Choroid plexus epithelial cell (primary cell): ENCODE measurements around the gene GCSH.

Experiments used
- DNase-seq: peaks from one replicate; pipeline ENCODE4 v3.0.0-alpha.2; 2010; ENCODE audit warnings: low read depth
- H3K4me3 ChIP-seq: 2 replicates; pipeline ENCODE4 v1.5.1; 2011; ENCODE audit warnings: low read depth, mild to moderate bottlenecking, control low read depth, low read length, moderate library complexity
- TF ChIP-seq, protein P1 (sequence below): conservative IDR thresholded peaks from 2 replicates; pipeline ENCODE4 v1.5.1; 2011; ENCODE audit warnings: low read depth, mild to moderate bottlenecking, control low read depth, inconsistent platforms, low read length, moderate library complexity

Gene GCSH

DNA sequence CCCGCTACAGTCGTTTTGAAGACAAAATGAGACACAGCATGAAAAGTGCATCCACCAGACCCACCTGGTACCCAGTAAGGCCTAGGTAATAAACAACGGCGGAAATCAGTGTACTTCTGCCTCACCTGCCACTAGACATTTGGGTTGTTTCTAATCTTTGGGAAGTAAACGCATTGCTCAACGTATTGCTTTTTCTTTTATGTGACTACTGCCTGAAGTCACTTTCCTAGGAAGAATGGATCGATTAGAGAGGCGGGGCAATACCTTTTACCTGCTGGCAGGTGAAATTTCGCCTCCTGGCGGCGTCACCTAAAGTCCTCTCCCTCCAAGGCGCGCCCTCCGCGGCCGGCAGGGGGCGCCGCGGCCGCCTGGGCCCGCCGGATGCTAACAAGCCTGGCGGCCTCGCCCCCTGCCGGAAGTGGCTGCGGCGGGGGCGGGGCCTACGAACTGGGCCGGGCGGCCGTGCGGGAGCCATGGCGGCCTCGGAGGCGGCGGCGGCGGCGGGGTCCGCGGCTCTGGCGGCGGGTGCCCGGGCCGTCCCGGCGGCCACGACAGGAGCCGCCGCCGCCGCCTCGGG lies 60.7 kb downstream of the GCSH start, which contains the start of gene ATMIN:
Gene ATMIN, plus strand, starts transcription at position 445 of the 577 bp plus-strand sequence. Its CDS starts 29 bp downstream, at position 474.
- peak; percentile 84 for DNase-seq
- H3K4me3 ChIP-seq, result peak within 1 kb of the TSS; percentile 81
- TF ChIP-seq, protein P1, sequence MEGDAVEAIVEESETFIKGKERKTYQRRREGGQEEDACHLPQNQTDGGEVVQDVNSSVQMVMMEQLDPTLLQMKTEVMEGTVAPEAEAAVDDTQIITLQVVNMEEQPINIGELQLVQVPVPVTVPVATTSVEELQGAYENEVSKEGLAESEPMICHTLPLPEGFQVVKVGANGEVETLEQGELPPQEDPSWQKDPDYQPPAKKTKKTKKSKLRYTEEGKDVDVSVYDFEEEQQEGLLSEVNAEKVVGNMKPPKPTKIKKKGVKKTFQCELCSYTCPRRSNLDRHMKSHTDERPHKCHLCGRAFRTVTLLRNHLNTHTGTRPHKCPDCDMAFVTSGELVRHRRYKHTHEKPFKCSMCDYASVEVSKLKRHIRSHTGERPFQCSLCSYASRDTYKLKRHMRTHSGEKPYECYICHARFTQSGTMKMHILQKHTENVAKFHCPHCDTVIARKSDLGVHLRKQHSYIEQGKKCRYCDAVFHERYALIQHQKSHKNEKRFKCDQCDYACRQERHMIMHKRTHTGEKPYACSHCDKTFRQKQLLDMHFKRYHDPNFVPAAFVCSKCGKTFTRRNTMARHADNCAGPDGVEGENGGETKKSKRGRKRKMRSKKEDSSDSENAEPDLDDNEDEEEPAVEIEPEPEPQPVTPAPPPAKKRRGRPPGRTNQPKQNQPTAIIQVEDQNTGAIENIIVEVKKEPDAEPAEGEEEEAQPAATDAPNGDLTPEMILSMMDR, result peak; percentile 74
